Psoas muscle (tissue), 8 donors: Measurements from ENCODE around the gene TNIK. TPM values are rescaled to one million over a fixed set of nuclear protein-coding genes. Genes with fewer than 3 reads are reported as not detected.
"Not testable (repeated sequence)": the region's sequence is repeated elsewhere in the genome, so short reads cannot be mapped to it uniquely, and the experiment has no call there.

Source experiments
- ATAC-seq, 4 donors: fragments of 200-7000 bp; cut with Tn5 transposase; one replicate each; pipeline ENCODE4 v1.9.1; 2020; ENCODE audit warnings: moderate library complexity in 3 of 4, mild to moderate bottlenecking in 2 of 4
- DNase-seq, 2 donors: peaks; one replicate each; pipeline ENCODE4 v3.0.0-alpha.2; 2020
- H3K27ac ChIP-seq: fragments of 200-600 bp; one replicate; pipeline ENCODE4 v1.8.0; 2022
- H3K27me3 ChIP-seq, 3 donors: fragments of 200-600 bp in 1 of 3; one replicate each; pipeline versions ENCODE4 v1.6.1 to v1.8.0; 2013 to 2022; ENCODE audit warnings: low read length in 2 of 3, mild to moderate bottlenecking in 2 of 3, moderate library complexity in 1 of 3; ENCODE audit not compliant: insufficient read depth in 3 of 3
- H3K36me3 ChIP-seq, 2 donors: fragments of 200-600 bp in 1 of 2; one replicate each; pipeline versions ENCODE4 v1.6.1 to v1.8.0; 2013 to 2022; ENCODE audit warnings: low read depth in 1 of 2, mild to moderate bottlenecking in 1 of 2, moderate library complexity in 1 of 2; ENCODE audit not compliant: insufficient read depth in 1 of 2
- H3K4me1 ChIP-seq: fragments of 200-600 bp; one replicate; pipeline ENCODE4 v1.8.0; 2022
- H3K4me3 ChIP-seq: fragments of 200-600 bp; one replicate; pipeline ENCODE4 v1.8.0; 2022; ENCODE audit warnings: mild to moderate bottlenecking
- H3K9me3 ChIP-seq: fragments of 200-600 bp; one replicate; pipeline ENCODE4 v1.8.0; 2022
- whole genome bisulfite sequencing, 3 donors: extraction: QIAGEN DNeasy Blood & Tissue Kit; methylation state at CpG; one replicate each; pipeline versions ENCODE4 v1.1.6 to v1.1.7; 2013; 5-methylcytosine and 5-hydroxymethylcytosine counted together
- intact Hi-C, 2 donors: fragments of 100-400 bp; cut with DNase I; formaldehyde crosslinking; loops; one replicate each; pipeline versions ENCODE4 v1.11.0 to v1.14.2; 2022
- polyA plus RNA-seq, 3 donors: library from polyadenylated mRNA; stranded (reverse); fragments of 200-250 nt; gene quantifications; one replicate each; pipeline ENCODE4 v1.2.3, GENCODE V29; 2013
- total RNA-seq, 4 donors: library from RNA; stranded (reverse); fragmentation: NEBNext Ultra II Directional in 2 of 4; extraction: Animal tissue kit (Norgen Biotek cat#: 25700) in 2 of 4; gene quantifications; one replicate each; pipeline versions ENCODE4 v1.2.1 to v1.2.4, GENCODE V29; 2021 to 2023
- TF ChIP-seq, protein P1 (sequence below): fragments of 200-600 bp; IDR thresholded peaks from one replicate; pipeline ENCODE4 v1.8.0; 2022; ENCODE audit warnings: antibody characterized with exemption
- donor health status: healthy with polysubstance abuse.
- donor health status: DM: no; HTN: no; CAD: no; lungs with moderate emphysema.
- donor health status: Bipolar disorder and iron deficiency.
- donor health status: healthy.
- donor health status: DM: yes; HTN: yes; CAD: no.
- donor health status: DM: no; HTN: no; CAD: no.
- donor health status: DM: no; HTN: no; CAD: no.
- donor health status: DM: yes; HTN: yes; CAD: no.

Gene TNIK
- total and polyA plus RNA-seq, 7 donors: 9.9 to 32.4 (median 12.5) TPM

DNA sequence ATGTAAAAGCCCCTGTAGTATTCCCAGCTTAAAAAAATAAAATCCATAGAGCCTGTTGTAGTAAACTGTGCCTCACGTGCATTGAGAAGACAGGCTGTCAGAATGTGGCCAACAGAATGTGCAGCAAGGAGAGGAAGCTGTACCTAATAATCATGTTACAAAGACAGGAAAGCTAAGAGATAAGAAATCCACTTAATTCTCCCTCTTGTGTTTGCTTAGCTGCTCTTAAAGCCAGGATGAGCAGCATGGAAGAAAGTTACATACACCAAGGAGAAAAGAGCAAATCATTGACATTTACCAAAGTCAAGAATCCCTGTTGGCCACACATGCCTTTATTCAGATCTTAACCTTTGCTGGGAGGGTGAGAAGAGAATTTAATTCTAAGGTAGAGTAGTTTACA lies 85.9 kb downstream of the TNIK start:
- ATAC-seq (no peak), DNase-seq (no peak)
- WGBS, 3 donors: 24 to 48% (median 47%) methylated on average over 1 of the region's 1 CpG
- H3K4me1 ChIP-seq: peaks cover 49% of the 10 kb centered on the region
- H3K9me3 ChIP-seq: no peaks in the 10 kb centered on the region
- no peak overlapping the region for H3K4me3 ChIP-seq
- H3K27ac ChIP-seq: no peak overlapping the region
- H3K27me3 ChIP-seq: no peaks in the 10 kb centered on the region
- no peaks in the 10 kb centered on the region for H3K36me3 ChIP-seq
- intact Hi-C loops: no loop called here
- TF ChIP-seq, protein P1, sequence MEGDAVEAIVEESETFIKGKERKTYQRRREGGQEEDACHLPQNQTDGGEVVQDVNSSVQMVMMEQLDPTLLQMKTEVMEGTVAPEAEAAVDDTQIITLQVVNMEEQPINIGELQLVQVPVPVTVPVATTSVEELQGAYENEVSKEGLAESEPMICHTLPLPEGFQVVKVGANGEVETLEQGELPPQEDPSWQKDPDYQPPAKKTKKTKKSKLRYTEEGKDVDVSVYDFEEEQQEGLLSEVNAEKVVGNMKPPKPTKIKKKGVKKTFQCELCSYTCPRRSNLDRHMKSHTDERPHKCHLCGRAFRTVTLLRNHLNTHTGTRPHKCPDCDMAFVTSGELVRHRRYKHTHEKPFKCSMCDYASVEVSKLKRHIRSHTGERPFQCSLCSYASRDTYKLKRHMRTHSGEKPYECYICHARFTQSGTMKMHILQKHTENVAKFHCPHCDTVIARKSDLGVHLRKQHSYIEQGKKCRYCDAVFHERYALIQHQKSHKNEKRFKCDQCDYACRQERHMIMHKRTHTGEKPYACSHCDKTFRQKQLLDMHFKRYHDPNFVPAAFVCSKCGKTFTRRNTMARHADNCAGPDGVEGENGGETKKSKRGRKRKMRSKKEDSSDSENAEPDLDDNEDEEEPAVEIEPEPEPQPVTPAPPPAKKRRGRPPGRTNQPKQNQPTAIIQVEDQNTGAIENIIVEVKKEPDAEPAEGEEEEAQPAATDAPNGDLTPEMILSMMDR: no peak

DNA sequence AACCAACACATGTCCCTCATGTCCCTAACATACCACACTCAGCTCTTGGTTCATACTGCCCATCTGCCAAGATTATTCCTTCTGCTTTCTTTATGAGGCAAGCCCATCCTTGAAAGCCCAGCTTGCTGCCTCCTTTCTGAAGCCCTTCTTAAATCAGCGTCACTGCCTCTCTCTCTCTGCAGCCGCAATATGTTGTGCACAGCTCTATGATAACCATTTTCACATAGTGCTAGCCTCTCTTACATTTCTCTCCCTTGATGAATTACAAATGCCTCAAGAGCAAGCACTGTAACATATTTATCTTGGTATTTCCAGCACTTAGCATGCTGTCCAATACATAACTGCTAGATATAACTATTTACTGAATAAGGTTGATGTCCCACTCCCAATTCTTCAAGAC lies 86.5 kb downstream of the TNIK start:
- peaks cover 45% of the 10 kb centered on the region for H3K4me1 ChIP-seq
- DNase-seq: no peak
- H3K27ac ChIP-seq: no peak overlapping the region
- no peaks in the 10 kb centered on the region for H3K9me3 ChIP-seq
- no peaks in the 10 kb centered on the region for H3K27me3 ChIP-seq
- no peak overlapping the region for H3K4me3 ChIP-seq
- no peaks in the 10 kb centered on the region for H3K36me3 ChIP-seq
- 98 to 100% (median 100%) methylated on average over 2 of the region's 2 CpGs for WGBS, 3 donors
- TF ChIP-seq, protein P1: no peak
- intact Hi-C loops: no loop called here
- ATAC-seq: peak in 1 of 4 donors; percentile 34

- Histone ChIP-seq H3K9me3 (no peaks in the 10 kb centered on the region), H3K36me3 (no peaks in the 10 kb centered on the region), H3K27ac (no peak overlapping the region), H3K4me1 (peaks cover 37% of the 10 kb centered on the region), H3K4me3 (no peak overlapping the region), H3K27me3 (no peaks in the 10 kb centered on the region)
- TF ChIP-seq, protein P1: no peak
- no peak for DNase-seq
- intact Hi-C loops: no loop called here
- peak in 1 of 4 donors; percentile 28 for ATAC-seq
- 91 to 97% (median 96%) methylated on average over 2 of the region's 2 CpGs for WGBS, 3 donors
These were observed 87.5 kb downstream of the TNIK start for GRCh38 chr3:171372694-171373093.

DNA sequence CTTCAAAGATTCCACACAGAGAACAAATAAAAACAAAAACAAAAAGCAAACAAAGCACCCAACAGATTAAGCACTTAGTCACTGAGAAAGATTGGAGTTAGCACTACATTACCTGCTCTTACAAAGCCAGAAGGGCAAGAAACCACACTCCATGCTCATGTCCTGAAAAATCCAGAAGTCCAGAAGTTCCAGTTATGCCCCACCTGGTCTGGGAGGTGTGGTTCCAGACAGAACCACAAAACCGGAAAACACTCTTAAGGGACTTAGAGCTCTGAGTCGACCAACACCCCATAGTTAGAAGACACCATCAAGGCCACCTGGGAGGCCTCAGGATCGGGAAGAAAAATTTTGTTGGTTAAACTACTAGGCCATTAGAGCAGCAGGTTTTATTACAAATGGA lies 88.9 kb downstream of the TNIK start:
- no peaks in the 10 kb centered on the region for H3K27me3 ChIP-seq
- no peaks in the 10 kb centered on the region for H3K9me3 ChIP-seq
- peaks cover 37% of the 10 kb centered on the region for H3K4me1 ChIP-seq
- TF ChIP-seq, protein P1: no peak
- H3K27ac ChIP-seq: no peak overlapping the region
- DNase-seq (no peak), ATAC-seq (no peak)
- no peak overlapping the region for H3K4me3 ChIP-seq
- no peaks in the 10 kb centered on the region for H3K36me3 ChIP-seq
- intact Hi-C loops: no loop called here
- WGBS, 3 donors: 66 to 71% (median 69%) methylated on average over 3 of the region's 3 CpGs

DNA sequence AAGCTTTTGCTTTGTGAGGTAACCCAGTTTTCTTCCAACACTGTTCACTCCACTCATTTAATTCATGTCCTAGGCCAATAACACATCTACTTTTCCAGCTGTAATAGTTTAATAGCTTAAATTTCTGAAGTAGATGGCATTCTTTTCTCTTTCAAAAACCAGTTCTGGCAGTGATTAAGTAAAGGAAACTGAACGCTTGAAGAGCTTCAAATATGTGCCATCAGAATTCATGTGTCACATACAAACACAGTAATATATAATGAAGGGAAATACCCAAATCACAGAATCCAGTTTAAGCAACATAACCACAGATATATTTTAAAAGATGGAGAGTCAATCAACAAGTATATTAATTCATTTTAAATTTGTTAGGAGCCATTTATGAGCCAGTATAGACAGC lies 91.0 kb downstream of the TNIK start:
- intact Hi-C loops: no loop called here
- no peaks in the 10 kb centered on the region for H3K36me3 ChIP-seq
- H3K27ac ChIP-seq: no peak overlapping the region
- H3K27me3 ChIP-seq: no peaks in the 10 kb centered on the region
- WGBS, 3 donors: 70 to 83% (median 73%) methylated on average over 1 of the region's 1 CpG
- no peak for ATAC-seq
- H3K9me3 ChIP-seq: no peaks in the 10 kb centered on the region
- no peak for DNase-seq
- no peak overlapping the region for H3K4me3 ChIP-seq
- H3K4me1 ChIP-seq: peaks cover 33% of the 10 kb centered on the region
- TF ChIP-seq, protein P1: no peak

DNA sequence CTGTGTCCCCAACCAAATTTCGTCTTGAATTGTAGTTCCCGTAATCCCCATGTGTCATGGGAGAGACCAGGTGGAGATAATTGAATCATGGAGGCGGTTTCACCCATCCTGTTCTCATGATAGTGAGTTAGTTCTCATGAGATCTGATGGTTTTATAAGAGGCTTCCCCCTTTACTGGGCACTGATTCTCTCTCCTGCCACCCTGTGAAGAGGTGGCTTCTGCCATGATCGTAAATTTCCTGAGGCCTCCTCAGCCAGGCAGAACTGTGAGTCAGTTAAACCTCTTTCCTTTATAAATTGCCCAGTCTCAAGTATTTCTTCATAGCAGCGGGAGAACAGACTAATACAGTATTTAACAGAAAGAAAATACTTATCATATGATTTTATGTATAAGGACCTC lies 93.5 kb downstream of the TNIK start:
- H3K4me1 ChIP-seq: peaks cover 32% of the 10 kb centered on the region
- H3K36me3 ChIP-seq, H3K4me3 ChIP-seq, H3K27me3 ChIP-seq, intact Hi-C loops, DNase-seq, H3K9me3 ChIP-seq: not testable (repeated sequence)
- peak overlapping the region; percentile 2 for H3K27ac ChIP-seq
- 59 to 84% (median 67%) methylated on average over 5 of the region's 5 CpGs for WGBS, 3 donors
- ATAC-seq: peak in 2 of 4 donors; percentile 37 to 55
